Measurements from ENCODE around the gene COL24A1. TPM values are rescaled to one million over a fixed set of nuclear protein-coding genes. Genes with fewer than 3 reads are reported as not detected.

COL24A1 gene
- total RNA-seq, 1 experiment from 2014 or later, result 0.35 TPM

DNA sequence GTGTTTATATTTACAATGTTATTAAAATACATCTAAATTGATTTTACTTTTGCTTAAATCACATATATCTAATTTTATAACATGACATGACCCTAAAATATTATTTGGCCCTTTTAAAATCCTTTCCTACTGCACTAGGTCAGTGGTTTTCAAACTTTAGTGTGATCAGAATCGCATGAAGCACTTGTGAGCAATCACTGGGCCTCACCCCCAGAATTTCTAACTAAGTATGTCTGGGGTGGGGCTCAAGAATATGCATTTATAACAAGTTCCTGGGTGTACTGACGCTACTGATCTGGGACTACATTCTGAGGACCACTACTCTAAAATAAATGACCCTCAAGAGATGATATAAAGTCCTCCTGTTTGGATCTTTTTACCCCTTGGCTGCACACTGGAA lies 8.8 kb downstream of the COL24A1 start:
- TF ChIP-seq, protein P1, sequence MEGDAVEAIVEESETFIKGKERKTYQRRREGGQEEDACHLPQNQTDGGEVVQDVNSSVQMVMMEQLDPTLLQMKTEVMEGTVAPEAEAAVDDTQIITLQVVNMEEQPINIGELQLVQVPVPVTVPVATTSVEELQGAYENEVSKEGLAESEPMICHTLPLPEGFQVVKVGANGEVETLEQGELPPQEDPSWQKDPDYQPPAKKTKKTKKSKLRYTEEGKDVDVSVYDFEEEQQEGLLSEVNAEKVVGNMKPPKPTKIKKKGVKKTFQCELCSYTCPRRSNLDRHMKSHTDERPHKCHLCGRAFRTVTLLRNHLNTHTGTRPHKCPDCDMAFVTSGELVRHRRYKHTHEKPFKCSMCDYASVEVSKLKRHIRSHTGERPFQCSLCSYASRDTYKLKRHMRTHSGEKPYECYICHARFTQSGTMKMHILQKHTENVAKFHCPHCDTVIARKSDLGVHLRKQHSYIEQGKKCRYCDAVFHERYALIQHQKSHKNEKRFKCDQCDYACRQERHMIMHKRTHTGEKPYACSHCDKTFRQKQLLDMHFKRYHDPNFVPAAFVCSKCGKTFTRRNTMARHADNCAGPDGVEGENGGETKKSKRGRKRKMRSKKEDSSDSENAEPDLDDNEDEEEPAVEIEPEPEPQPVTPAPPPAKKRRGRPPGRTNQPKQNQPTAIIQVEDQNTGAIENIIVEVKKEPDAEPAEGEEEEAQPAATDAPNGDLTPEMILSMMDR (conservative IDR thresholded peaks at IDR 0.05), result no peak
- no peaks in the 10 kb centered on the region for H3K9me3 ChIP-seq (ENCODE audit: control insufficient read depth, low read depth, low read length)
- no peaks in the 10 kb centered on the region for H3K79me1 ChIP-seq (ENCODE audit: insufficient read depth, low read depth, low read length, poor library complexity, severe bottlenecking)
- no peak overlapping the region for H2AK5ac ChIP-seq (ENCODE audit: insufficient read length, low read length)
- no peaks in the 10 kb centered on the region for H3K23me2 ChIP-seq (ENCODE audit: insufficient read length, low read depth, low read length, poor library complexity, severe bottlenecking)
- no peak overlapping the region for H2BK20ac ChIP-seq (ENCODE audit: low read depth, low read length, poor library complexity, severe bottlenecking)
- H2BK120ac ChIP-seq (ENCODE audit: low read depth, low read length, poor library complexity, severe bottlenecking), result no peak overlapping the region
- no peaks in the 10 kb centered on the region for H3K79me2 ChIP-seq (ENCODE audit: insufficient read depth, low read length)
- no peak overlapping the region for H3K18ac ChIP-seq (ENCODE audit: insufficient read length, low read depth, low read length)
- no peaks in the 10 kb centered on the region for H3K4me1 ChIP-seq (ENCODE audit: insufficient read depth, low read length)
- no peak overlapping the region for H3K23ac ChIP-seq (ENCODE audit: insufficient read length, low read depth, low read length)
- H3T11ph ChIP-seq (ENCODE audit: low read length), result no peak overlapping the region
- no peak overlapping the region for H2BK12ac ChIP-seq (ENCODE audit: insufficient read length, low read depth, low read length)
- no peak overlapping the region for H3K56ac ChIP-seq (ENCODE audit: insufficient read length, low read depth, low read length)
- no peak overlapping the region for H3K27ac Mint-ChIP-seq
- no peak overlapping the region for H3K27ac ChIP-seq (ENCODE audit: insufficient read length, low read depth, low read length)
- no peaks in the 10 kb centered on the region for H3K27me3 ChIP-seq (ENCODE audit: insufficient read depth, low read length)
- H2AFZ ChIP-seq (ENCODE audit: low read length), result no peak overlapping the region
- no peak overlapping the region for H2BK15ac ChIP-seq (ENCODE audit: low read depth, low read length)
- no peak overlapping the region for H4K91ac ChIP-seq (ENCODE audit: insufficient read length, low read depth, low read length)
- H3K36me3 Mint-ChIP-seq (ENCODE audit: insufficient read depth in 1 of 3, low read depth in 3 of 3), result no peaks in the 10 kb centered on the region
- H3K27me3 Mint-ChIP-seq (ENCODE audit: low read depth), result peaks cover 15% of the 10 kb centered on the region
- no peak overlapping the region for H3K9ac ChIP-seq (ENCODE audit: extremely low read depth, insufficient read length, low read length)
- H4K20me1 ChIP-seq (ENCODE audit: control insufficient read depth, insufficient read depth, insufficient read length), result no peaks in the 10 kb centered on the region
- H3K14ac ChIP-seq (ENCODE audit: insufficient read depth, low read length), result no peak overlapping the region
- H3K4me2 ChIP-seq (ENCODE audit: insufficient read depth, insufficient read length, low read length), result no peak overlapping the region
- no peak overlapping the region for H3K4ac ChIP-seq (ENCODE audit: low read depth, low read length)
- no peak for DNase-seq
- H3K4me1 Mint-ChIP-seq, result no peaks in the 10 kb centered on the region
- H4K5ac ChIP-seq (ENCODE audit: insufficient read length, low read depth, low read length), result no peak overlapping the region
- H4K8ac ChIP-seq (replicated peaks; ENCODE audit: insufficient read length, low read depth, low read length), result no peak overlapping the region
- no peaks in the 10 kb centered on the region for H3K9me3 Mint-ChIP-seq
- no CpG with 5 or more reads among the region's 2 CpGs for WGBS (ENCODE audit: extremely low coverage, insufficient read length, low lambda C conversion rate)
- H3K4me3 Mint-ChIP-seq, result no peak overlapping the region
- no peak overlapping the region for H2BK5ac ChIP-seq (ENCODE audit: insufficient read length, low read length)
